HPDE6-E6E7 (cell line): ENCODE results near the gene WDR7.

Experiments used
- DNase-seq: peaks from one replicate; pipeline ENCODE4 v3.0.0; 2011; ENCODE audit warnings: missing footprints; ENCODE audit errors: extremely low spot score

The WDR7 gene

DNA sequence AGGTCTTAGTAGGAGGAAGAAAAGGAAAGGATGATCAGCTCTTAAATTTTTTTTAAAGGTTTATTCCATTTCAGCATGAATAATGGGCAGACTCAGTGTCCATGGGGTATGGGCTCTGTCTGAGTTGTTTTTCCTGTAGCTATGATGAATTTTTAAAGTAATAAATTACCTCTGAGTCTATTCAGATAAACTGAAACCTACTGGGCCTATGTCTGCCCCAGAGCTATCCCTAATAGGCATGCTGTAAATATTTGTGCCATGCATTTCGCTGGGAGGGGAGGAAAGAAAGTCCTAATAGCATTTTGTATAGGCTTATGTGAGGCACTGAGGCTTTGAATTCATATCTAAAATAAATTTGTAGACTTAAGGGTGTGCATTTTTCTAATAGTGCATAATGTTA is 285.3 kb downstream of the WDR7 start:
- no peak for DNase-seq

DNA sequence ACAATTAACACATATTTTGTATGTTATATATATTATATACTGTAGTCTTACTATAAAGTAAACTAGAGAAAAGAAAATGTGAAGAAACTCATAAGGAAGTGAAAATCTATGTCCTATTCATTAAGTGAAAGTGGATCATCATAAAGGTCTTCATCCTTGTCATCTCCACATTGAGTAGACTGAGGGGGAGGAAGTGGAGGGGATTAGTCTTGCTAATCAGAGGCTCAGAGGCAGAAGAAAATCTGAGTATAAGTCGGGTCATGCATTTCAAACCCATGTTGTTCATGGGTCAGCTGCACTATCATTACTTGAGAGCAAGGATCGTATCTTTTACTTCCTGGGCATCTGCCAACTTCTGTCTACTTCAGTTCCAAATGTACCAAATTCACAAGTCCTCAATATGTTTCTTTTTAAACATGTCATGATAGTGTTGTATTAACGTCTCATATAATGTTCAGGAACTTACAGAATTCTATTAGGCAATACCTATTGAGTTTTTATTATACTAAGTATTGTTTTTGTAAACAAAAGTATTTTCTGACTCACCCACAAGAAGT is 286.8 kb downstream of the WDR7 start:
- DNase-seq = no peak

DNA sequence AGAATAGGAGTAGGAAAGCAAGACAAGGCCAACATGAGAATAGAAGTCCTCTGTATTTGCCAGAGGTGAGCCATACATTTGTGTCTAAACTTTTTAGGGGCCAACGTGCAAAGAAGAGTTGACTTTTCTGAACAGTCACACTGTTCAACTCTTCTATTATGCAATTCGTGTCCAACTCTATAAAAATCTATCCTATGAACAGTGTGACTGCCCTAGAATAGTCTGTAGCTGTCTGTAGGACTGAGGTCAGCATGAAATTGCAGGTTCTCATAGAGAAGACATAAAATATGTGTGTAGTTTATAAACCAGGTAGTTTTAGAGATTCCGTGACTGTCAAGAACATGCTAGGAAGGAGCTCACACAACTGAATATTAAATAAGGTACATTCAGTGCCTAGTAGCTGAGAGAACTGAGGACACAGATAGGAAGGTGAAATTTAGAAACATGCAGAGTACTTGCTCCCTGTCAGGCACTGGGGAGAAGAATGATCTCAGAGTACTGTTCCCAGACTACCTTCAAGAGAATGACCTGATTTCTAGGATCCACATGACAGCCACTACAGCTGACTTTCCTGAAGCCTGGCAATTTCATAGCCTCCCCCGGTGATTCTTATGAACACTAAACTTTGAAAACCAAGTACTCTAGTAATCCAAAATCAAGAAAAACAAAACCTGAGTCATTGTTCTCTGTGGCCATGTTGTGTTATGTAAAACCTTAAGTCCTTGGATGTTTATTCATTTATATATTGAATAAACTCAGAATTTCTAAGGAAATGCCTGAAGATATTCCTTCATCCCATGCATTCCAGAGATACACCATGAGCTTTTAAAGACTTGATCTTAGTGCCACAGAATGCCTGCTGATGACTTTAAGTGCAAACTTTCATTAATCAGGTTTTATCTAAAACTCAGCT is 294.3 kb downstream of the WDR7 start:
- no peak for DNase-seq

DNA sequence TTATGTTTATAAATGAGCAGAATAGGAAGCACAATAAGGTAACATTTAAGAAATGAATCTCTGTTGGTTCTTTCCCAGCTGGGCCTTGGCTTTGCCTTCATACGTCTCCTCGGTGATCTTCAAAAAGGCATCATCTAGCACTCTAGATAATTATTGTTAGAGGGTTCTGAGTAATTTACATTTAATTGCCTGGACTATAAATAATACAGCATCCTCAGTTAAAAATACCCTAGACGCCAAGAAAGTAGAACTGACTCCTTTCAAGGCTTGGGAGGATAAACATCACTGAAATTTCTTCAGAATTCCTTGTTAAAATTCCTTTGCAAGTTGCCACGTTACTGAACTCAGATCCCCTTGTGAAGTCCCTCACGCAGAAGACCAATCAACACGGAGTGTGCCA is 296.1 kb downstream of the WDR7 start:
- DNase-seq = no peak

DNA sequence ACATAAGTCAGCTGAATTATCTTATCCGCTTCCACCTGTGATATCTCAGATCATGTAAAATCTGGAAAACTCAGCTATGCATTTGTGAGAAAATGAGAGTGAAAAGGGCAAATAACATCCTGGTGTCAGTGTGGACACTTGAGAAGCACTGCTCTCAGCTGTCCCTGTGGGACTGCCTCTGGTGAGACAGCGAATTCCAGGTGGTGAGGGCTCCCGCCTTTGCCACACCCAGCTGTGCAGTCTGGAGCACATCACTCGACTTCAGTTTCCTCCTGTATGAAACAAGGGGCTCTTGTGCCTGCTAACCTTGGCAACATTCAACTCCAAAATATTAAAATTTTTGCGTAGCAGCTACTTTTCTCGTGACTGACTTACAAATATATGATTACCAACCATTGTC is 300.9 kb downstream of the WDR7 start:
- DNase-seq = no peak

DNA sequence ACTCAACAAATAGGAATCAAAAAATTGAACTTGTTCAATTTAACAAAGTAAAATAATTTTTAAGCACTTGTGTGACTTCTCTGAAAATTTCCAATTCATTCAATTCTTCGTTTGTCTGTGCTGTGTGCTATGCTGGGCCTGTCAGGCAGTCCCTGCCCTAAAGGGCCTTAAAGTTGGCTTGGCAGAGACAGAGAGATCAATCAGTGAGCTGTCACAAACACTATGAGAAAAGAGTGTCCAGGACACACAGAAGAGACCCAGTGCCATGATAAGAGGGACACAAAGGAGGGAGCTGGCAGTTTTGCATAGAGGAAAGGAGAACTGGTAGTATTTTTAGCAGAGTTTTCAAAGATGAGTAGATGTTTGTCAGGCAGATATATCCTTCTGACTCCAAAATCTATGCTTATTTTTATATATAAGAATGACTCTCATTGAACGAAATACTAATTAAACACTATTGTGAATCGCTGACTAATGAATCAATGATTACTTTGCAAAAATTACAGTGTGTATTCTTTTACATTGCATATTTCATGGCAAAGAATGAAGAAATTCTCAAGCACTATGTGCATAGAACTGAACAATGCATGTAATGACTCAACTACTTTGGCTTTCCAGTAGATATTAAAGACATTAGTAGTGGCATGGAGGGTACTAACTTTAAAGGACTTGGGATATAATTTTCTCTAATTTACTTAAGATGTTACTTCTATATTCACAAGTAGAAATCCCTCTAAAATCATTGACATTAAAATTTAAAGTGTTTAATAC is 302.5 kb downstream of the WDR7 start:
- DNase-seq = no peak

DNA sequence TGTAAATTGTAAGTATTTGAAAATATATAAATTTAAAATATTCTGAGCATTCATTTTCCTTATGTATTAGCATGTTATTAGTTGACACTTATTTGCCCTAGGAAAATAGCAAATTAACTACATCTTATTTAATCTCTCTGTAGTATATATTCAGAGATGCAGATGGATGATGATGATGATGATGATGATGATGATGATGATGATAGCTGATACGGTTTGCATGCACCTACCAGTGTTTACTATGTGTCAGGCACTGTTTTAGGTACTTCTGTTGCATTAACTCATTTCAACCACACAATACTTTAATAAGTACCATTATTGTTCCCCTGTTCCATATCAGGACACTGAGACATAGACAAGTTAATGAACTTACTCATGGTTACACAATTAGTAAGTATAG is 304.3 kb downstream of the WDR7 start:
- DNase-seq = no peak

DNA sequence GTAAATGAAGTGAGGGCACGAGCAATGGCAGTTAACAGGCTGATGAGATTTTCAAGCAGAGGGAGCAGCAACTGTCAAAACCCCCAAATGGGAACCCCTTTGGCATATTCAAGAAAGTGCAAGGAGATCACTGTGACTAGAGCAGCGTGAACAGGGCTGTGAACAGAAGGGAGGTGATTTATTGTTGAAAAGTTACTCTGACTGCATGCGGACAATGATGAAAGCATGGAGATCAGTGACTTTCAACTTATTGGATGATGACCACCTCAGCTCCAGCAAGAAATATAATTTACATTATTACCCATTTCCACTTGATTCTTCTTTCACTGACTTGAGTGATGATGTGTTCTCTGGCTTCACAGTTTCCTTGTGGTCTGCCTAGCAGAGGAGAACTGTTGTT is 308.0 kb downstream of the WDR7 start:
- no peak for DNase-seq

DNA sequence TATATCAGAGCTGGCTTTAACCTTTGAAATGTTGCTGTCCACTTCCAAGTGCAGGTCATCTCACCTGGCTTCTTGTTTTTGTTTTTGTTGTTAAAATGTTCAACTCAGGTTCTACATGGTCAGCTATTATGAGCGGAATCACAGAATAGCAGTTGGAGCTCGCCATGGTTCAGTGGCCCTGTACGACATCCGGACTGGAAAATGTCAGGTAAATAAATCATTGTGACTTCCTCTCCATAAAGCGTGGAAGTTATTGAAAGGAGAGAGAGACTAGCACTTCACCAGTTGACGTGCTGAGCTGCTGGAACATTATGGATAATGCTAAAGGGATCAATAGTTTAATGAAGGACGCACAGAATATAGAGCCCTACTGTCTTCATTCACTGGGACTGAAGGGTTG is 311.2 kb downstream of the WDR7 start:
- no peak for DNase-seq

DNA sequence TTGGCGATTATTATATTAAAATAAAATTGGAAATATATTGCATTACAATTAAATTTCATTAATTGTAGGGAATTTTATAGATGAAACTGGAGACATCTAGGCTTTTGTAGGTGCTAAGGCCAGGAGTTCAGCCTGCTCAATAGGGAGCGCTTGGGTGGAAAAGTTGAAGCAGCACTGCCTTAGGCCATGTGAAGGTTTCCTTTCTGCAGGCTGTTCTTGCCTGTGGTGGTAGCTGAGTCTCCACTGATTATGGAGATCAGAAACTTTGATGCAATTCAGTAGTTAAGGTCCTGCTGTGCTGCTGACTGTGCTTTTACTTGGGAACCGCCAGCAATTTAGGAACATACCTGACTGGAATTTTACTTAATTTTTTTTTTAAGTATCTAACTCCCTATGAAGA is 315.9 kb downstream of the WDR7 start:
- no peak for DNase-seq

DNA sequence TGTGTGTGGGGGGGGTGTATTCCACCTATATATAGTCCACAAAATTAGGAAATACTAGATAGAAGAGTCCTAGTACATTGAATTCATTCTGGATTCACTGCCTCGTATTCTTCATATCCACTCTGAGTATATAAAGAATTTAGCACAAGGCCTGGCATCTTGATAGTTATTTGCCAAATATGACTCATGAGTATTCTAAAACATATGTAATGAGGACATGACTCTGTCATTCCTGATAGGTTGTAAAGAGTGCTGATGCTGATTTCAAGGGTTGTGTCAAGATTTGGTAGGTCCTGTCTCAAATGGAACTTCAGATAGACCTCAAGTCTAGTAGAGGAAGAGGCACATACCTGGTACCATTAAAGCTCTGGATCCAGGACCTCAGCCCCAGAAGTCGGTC is 322.3 kb downstream of the WDR7 start:
- DNase-seq = no peak

DNA sequence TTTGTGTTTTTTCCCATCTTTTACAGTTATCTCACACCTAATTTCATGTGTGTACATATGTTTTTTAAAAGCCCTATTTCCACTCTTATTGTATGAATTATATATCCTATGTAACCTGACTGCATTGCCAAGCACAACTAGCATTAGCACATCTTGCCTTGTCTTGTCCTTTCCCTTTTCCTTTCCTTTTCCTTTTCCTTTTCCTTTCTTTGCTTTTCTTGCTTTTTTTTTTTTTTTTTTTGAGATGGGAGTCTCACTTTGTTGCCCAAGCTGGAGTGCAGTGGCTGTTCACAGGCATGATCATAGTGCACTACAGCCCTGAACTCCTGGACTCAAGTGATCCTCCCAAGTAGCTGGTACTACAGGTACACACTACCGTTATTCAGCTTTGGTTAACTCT is 323.0 kb downstream of the WDR7 start:
- no peak for DNase-seq

DNA sequence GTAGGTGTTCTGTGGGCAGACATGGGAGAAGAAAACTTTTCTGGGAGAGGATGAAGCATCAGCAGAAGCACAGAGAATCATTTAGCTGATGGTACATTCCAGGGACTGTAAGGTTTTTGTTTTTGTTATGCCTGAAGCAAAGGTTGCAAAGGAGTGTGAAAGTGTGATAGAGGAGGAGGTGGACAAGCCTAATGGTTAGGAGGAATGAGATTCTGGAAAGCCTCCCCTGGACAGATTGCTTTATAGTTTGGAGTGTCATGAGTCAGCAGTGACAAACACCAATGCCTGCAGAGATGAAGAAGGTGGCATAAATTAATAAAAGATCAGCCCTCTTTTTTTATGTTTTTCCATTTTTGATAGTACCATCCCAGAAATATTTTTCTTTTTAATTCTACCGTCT is 324.1 kb downstream of the WDR7 start:
- no peak for DNase-seq

DNA sequence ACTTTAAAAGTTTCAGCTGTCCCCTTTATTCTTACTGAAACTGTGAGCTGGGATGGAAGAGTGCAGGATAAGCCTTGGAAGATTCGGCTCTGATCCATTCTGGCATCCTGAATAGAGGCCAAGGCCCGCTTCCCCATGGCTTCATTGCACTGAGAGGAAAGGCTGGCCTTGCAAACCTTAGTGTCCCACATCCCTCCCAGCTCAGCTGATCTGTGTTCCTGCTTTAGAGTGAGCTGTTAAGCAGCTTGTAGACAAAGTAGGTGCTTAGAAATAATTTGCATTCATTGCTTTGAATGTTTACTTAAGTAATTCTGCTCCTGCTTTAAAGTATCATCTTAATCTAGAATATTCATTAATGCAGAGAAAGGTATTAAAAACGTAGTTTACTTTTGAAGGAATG is 326.1 kb downstream of the WDR7 start:
- DNase-seq = no peak

DNA sequence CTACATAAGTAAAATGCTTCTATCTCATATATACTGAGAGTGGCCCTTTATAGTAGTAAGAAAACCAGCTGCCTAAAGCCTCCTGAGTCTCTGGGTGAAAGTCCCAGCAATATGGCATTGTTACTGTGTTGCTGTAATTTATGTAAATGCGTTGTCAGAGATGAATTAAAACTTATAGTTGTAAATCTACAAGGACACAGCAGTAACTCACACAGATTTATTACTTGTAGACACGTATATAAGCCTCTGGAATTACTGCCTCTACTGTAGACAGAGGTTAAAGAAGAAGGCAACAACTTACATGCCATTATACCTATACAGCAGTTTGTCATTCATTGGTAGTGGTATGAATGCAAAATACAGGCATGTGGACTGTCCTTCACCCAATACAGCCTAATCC is 326.6 kb downstream of the WDR7 start:
- DNase-seq = no peak

DNA sequence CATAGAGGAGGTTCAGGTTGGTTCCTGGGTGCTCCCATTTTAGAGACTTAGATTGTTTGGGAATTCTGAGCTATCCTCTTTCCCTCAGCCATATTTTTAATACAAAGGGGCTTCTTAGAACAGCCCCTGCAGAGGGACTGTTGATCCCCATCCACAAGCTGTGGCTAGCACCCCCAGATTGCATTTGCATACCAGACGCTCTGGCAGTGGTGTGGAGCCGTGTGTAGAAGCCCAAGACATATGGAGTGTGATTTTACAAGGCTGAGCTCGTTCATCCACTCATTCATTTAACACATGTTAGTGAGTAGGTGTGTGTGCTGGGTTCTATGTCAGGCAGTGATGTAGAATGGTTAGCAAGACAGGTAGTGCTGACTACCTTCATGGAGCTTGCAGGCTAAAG is 329.0 kb downstream of the WDR7 start:
- DNase-seq = no peak

DNA sequence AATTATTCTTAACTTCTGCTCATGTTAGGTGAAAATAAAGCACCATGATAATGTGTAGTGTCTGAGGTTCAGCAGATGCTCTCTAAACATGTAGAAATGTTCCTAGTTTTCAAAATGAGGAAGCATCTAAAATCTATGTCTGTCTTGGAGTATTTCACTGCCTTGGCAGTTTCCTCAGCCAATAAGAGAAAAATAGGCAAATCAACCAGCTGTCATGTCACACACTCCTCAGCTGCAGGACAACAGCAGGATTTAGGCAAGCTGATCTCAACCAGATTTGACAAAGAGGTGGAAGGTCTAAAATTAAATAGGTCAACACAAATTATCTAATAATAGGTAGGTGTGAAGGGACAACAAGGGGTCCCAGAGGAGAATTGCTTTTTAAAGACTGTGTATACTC is 331.6 kb downstream of the WDR7 start:
- no peak for DNase-seq

DNA sequence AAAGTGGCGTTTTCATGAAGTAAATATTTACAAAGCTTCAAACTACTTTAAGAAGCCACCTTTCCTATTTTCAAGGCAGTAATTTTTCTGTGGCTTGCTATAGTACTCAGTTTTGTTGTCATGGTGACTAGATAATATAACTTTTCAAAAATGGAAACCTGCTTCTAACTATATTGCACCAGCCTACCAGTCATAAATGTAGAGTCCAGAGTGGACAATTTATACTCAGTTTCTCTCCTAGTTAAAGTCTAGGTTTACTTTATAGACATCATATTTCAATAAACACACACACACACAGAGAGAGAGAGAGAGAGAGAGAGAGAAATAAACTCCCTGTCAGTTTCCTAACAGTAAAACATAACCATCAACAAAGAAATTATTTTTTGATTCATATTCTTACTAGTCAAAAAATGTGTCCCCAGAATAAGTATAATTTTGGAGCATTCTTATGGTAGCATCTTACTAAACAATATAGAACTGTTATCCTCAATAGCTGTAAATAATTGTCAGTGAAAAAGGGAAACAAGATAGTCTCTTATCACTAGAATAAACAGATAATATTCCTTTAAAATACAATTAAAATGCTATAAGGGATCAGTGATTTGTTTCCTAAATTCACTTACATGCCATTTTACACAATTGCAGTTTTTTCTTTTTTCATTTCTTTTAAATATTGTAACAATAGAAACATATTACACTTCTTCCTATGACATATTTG is 332.3 kb downstream of the WDR7 start:
- DNase-seq = no peak

DNA sequence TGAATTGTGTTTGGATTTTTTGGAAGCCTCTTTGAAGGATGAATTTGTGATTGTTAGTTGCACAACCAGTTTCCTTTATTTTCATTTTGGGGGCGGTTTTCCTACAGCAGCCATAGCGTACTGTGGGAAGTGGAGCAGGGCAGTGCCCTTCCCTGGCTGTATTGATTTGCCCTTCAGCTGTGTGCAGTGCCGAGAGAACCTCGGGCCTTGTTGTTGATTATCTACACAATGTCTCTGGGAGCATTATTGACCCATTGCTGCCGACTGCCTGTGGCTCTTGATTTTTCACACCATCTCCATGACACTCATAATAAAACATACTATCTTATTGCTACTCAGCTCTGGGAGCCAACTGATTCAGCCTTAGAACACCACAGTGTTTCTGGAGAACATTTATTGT is 333.6 kb downstream of the WDR7 start:
- DNase-seq = no peak

DNA sequence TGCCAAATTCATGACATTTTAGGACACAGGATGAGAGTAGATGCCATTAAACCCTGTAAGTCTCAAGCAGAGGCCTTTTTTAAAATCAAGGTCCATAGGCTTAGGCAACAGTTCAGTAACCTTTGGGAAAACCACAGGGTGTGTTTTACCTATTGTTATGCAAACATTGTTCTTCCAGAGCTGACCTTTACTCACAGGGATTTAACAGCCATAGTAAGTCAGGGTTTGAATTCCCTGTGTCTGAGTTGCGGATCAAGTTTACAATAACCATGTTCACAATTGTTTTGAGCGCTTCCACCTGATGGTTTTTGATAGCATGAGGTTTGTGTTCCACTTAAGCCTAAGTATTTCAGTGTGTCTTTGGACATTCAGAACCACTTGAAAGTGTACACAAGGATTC is 335.7 kb downstream of the WDR7 start:
- DNase-seq = no peak

DNA sequence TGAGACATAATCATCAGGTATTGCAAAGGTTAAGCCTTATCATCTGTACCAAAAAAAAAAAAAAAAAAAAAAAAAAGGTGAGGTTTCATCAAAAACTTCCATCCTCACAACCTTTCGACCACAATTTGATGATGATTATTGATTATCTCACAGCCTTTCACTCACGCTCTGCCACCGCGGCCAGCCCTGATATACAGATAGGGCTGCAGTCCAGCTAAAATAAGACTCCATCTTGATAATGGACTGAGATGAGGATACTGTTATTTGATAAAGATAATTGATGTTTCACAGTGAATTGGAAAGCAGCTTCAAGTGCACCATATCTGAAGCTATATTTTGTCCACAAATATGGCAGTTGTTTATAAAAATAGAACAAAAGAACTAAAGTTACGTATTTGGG is 336.1 kb downstream of the WDR7 start:
- no peak for DNase-seq

DNA sequence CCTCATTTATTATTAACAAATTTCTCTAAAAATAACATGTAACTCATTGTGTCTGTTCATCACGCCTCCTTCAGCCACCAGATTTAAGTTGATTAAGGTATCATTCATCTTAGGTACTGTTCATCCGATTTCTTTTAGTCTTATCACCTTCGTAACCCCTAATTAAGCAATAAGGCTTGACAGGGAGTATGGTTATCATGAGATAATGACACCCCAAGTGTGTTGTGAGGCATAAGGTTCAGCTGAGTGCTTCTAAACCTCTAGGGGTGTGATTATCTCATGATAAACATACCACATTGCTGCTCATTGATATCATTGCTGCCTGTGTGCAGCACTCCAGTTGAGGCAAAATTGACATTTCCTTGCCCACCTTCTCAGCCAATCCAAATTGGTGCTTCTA is 336.9 kb downstream of the WDR7 start:
- DNase-seq = no peak
